Effector CD4-positive, alpha-beta T cell (primary cell): ENCODE data around the gene PLXNA2.

ENCODE experiments used
- DNase-seq: peaks from one replicate; pipeline ENCODE4 v3.0.0-alpha.2; 2020

Gene PLXNA2

GRCh38 chr1:208084764-208085163, 159.4 kb downstream of the PLXNA2 start:
- DNase-seq, result no peak

GRCh38 chr1:208084220-208084619, 160.0 kb downstream of the PLXNA2 start:
- no peak for DNase-seq

DNA sequence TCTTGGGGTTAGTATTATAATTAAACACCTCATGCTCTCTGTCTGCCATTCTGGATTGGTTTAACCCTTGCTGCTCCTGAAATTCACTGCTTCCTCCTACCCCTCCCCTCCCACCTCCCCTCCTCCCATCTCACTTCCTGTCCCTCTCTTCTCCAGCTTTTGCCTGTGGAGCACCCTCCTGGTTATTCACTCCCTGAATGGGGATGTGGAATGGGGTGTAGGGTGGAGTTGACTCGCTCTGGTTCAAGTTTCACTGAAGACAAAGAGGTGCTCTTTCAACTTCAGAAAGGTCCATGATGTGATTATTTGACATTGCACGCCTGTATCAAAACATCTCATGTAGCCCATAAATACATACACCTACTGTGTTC, 160.5 kb downstream of the PLXNA2 start:
- no peak for DNase-seq

DNA sequence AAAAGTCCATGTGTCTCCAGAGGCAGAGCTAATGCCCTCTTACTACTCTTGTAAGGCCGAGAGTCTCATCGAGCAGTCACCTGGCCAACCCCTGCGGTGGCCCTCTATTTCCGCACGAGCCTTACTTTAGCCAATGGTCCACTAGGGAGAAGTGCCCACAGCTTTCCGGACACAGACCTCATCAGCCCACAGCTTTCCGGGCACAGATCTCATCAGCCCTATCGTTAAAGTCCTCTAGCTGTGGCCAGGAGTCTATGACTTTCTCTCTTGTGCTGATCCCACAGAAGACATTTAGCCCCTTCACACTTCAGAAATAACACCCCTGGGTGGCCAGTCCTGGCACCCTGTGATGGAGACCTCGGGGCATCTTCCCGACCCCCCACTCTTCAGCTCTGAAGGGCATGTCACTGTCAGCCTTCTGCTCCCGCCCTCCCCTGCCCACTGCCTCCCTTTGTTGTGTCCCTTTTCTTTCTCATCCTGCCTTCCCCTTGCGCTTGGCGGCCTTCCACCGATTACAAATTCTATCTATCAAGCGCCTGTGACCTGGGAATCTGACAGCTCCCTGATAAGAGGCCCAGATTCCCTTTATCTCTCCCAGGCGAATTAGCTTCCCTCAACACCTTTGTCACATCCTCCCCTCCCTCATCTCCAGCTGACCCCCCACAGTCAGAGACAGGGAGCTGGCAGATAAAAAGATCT, 161.0 kb downstream of the PLXNA2 start:
- DNase-seq, result no peak

DNA sequence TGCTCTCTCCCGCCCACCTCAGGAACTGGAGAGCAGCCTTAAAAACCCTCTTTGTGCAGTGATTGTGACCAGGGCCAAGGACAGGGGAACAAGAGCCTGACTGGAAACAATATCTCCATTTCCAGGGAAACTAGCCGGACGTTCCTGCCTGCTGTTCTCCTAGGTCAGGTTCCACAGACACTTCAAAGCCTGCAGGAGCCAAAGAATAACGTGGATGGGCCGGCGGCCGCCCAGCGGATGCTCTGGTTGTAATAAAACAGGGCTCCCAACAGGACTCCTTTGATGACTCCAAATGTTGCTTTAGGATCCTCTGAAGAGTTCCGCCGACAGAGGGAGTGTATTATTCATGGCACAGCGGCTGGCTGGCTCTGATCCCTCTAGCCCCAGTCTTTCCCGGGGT, 162.2 kb downstream of the PLXNA2 start:
- no peak for DNase-seq

DNA sequence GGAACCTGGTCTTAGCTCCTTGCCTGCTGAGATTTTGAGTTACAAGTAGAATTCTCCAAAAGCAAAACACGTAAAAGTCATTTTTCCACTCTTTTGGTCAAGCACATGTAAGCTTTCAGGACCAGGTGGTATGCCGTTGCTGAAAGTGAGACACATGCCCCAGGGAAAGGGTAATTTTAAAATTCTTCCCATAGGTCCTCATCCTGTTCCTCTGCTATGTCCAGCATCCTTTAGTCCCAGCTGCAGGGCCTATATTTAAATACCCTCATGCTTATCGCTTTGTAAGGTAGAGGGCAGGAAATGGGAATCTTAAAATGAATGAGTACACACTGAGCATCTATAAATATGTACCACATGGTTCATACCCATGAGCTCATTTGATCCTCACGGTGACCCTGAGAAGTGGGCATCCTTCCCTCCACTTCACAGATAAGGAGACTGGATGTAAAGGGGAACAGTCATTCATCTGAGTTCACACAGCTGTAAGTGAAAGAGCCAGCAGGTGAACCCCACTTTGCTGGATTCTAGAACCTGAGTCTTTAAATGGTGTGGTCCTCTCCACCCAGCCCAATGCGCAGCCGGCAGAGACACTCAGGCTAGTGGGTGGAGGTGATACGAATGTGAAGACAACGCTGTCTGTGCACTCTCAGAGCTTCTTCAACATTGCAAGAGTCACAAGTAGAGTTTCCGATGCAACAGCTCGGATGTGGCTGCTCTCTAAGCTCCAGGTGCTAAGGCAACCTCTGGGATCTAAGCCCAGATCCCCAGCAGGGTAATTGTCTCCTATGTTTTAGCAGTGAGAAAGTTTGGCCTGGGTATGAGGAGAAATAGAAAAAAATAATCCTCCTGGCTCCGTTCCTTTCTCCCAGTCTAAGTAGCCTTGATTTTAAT, 163.5 kb downstream of the PLXNA2 start:
- DNase-seq, result no peak

DNA sequence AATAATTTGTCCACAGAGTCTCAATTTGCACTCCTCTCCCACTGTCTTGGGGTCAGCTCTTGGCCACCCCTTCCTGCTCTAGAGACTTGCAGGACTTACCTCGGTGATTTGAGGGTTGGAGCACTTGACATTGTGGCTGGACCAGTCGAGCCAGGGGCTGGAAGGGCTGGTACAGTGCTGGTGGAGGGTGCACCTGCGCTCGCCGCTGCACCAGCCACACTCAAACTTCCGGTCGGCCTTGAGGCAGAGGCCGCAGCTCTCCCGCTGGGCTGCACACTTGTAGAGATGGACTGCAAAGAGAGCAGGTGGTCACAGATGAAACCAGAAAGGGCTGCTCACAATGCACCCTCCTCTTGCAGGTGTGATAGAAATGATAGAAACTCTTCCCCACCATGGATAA, 165.0 kb downstream of the PLXNA2 start:
- DNase-seq, result no peak

DNA sequence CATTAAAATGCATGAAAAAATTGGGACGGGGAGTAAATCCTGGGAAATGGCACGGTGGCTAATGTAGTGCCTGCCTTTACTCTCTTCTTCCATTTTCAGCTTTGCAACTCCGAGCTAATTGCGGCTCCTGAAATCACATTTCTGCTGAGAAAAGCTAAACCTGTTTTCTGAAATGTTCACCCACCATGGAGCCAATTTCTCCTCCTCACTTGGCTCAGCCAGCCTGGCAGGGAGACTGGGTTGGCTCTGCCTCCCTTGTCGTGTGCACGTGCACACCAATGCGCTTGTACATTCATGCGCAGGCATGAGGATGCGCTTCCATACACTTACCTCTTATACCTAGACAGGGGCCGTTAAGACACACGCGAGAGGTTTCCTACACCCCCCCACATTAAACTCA, 165.4 kb downstream of the PLXNA2 start:
- DNase-seq, result no peak

- DNase-seq, result no peak
Observed at GRCh38 chr1:208077232-208078075, 166.7 kb downstream of the PLXNA2 start.

- DNase-seq, result no peak
Observed at GRCh38 chr1:208074353-208074752, 169.8 kb downstream of the PLXNA2 start.

DNA sequence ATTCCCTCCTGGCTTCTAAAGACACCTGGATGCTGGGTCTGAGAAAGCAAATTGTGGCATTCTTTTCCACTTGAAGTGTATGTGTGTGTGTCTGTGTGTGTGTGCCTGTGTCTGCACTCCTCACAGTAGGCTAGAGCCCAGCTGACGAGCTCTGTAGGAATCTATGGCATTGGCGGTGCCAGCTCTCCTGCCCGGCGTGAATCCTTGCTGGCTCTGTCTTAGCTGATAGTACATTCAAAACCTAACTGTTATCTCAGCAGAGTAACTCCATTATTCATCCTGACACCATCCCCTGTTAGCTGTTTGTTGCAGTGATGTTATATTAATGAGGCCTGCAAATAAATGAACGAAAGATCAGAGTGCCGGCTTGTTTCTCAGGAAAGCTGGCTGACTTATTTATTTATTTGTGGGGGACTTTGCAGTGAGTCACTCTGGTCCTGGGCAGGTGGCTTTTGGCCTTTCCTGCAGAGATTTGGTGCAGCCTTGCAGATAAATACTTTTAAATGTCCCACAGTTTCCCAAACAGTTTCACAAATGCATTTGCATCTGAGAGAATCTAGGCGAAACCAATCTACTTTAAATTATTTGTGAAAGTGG, 172.7 kb downstream of the PLXNA2 start:
- no peak for DNase-seq

- DNase-seq, result no peak
Observed at GRCh38 chr1:208069908-208070307, 174.3 kb downstream of the PLXNA2 start.

- no peak for DNase-seq
Observed at GRCh38 chr1:208069317-208069716, 174.9 kb downstream of the PLXNA2 start.

GRCh38 chr1:208068908-208069307, 175.3 kb downstream of the PLXNA2 start:
- DNase-seq, result no peak

- DNase-seq, result no peak
Observed at GRCh38 chr1:208068407-208068806, 175.8 kb downstream of the PLXNA2 start.

GRCh38 chr1:208066583-208066982, 177.6 kb downstream of the PLXNA2 start:
- DNase-seq, result no peak

DNA sequence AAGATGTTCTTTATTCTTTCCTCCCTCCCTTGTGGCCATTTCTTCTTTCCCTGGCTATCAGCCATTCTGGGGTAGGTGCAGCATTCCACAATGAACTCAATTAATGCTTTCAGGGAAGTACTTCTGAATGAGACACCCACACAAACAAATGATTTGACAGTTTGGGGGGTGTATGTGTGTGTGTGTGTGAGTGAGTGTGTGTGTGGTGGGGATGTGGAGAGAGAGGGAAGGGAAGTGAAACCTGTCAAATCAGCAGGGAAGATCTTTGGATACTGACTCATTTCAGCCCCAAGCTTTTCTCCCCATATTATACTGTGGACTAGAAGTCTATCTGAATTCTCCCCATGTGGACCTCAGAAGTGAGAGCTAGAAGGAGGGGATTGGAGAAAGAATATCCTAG, 178.3 kb downstream of the PLXNA2 start:
- no peak for DNase-seq

DNA sequence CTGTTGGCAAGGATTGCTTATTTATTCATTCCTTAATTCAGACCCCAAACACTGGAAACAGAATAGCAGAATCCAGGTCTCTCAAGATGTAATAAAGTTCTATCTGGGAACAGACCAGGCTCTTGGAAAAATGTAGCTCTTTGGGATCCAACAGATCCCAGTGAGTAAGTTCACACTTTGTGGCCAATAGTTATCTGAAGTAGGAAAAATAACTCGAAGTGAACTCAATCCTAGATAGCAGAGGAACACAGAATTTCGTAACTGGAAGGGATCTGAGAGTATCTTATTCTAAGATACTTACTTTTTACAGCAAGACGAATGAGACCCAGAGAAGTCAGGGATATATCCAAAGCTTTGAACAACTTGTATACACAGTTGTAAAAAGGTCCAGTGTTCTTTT, 182.6 kb downstream of the PLXNA2 start:
- no peak for DNase-seq

DNA sequence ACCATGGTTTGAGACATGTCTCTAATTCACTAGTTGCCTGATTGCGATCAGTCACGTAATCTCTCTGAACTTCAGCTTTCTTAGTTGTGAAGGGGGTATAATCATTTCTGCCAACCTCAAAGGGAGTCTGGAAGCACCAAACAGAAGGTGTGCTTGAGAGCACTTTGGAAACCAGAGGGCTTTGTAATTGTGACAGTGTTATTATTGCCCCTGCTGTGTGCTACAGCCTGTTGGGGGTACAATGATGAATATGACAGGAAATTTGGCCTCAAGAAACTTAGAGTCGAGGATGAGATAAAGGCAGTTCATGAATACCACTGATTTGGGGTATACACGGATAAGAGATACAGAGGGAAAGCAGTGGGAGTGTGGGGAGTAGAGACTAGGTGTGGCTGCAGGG, 183.1 kb downstream of the PLXNA2 start:
- DNase-seq, result no peak

- DNase-seq, result no peak
Observed at GRCh38 chr1:208060215-208060869, 183.8 kb downstream of the PLXNA2 start.

DNA sequence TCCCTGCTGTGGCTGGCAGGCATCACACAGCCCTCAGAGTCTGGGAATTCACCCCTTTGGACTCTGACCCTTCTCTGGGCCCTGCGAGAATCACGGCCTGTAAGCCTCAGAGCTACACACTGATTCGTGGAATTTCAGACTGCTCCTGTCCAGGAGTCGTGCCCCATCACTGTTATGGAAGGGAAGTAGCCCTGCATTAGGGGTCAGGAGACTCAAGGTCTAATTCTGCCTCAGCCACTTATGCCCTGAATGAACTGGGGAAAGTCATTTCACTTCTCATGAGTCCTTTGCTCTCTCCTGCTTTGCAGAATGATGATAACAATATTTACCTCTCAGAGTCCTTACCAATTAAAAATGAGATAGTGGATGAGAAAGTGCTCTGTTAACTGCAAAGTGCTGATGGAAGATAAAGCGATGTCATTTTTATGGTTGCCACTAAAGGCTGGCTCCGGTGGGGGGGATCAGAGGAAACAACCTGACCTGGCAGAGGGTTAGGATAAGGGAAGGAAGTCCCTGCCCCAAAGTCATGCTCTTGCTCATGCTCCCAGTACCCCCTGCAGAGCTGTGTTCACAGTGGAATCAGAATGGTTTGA, 184.7 kb downstream of the PLXNA2 start:
- no peak for DNase-seq

DNA sequence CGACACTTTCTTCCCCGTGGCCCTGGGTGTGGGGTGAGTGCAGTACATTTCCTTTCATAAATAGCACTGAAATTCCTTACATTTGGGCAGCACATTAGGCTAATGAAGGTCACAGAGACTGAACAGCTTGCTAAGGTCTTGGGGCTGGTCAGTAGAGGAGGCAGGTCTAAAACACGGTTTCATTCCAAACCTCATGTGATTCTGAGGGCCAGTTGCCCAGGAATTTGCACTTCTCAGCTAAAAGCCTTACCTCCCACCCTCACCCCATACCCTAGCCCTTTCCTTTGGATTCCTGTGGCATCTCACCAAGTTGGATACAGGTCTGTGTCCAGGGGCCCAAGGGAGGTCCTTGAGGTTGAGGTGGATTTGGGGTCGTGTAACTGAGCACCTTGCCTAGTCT, 185.4 kb downstream of the PLXNA2 start:
- no peak for DNase-seq
